GM10266 (cell line): ENCODE measurements around the gene DNAJC15.
"Not testable (repeated sequence)": the region's sequence is repeated elsewhere in the genome, so short reads cannot be mapped to it uniquely, and the experiment has no call there.

Experiments
- DNase-seq: peaks from one replicate; pipeline ENCODE4 v3.0.0; 2012; ENCODE audit errors: extremely low spot score
- TF ChIP-seq, protein P1 (sequence below): IDR thresholded peaks from 2 replicates; pipeline ENCODE4 v1.5.1; 2012; ENCODE audit warnings: mild to moderate bottlenecking, low read depth; ENCODE audit not compliant: control insufficient read depth, insufficient read depth; ENCODE audit errors: missing control alignments

Gene DNAJC15

GRCh38 chr13:43046259-43046658 lies 22.9 kb downstream of the DNAJC15 start:
- TF ChIP-seq, protein P1, sequence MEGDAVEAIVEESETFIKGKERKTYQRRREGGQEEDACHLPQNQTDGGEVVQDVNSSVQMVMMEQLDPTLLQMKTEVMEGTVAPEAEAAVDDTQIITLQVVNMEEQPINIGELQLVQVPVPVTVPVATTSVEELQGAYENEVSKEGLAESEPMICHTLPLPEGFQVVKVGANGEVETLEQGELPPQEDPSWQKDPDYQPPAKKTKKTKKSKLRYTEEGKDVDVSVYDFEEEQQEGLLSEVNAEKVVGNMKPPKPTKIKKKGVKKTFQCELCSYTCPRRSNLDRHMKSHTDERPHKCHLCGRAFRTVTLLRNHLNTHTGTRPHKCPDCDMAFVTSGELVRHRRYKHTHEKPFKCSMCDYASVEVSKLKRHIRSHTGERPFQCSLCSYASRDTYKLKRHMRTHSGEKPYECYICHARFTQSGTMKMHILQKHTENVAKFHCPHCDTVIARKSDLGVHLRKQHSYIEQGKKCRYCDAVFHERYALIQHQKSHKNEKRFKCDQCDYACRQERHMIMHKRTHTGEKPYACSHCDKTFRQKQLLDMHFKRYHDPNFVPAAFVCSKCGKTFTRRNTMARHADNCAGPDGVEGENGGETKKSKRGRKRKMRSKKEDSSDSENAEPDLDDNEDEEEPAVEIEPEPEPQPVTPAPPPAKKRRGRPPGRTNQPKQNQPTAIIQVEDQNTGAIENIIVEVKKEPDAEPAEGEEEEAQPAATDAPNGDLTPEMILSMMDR = no peak
- no peak for DNase-seq

DNA sequence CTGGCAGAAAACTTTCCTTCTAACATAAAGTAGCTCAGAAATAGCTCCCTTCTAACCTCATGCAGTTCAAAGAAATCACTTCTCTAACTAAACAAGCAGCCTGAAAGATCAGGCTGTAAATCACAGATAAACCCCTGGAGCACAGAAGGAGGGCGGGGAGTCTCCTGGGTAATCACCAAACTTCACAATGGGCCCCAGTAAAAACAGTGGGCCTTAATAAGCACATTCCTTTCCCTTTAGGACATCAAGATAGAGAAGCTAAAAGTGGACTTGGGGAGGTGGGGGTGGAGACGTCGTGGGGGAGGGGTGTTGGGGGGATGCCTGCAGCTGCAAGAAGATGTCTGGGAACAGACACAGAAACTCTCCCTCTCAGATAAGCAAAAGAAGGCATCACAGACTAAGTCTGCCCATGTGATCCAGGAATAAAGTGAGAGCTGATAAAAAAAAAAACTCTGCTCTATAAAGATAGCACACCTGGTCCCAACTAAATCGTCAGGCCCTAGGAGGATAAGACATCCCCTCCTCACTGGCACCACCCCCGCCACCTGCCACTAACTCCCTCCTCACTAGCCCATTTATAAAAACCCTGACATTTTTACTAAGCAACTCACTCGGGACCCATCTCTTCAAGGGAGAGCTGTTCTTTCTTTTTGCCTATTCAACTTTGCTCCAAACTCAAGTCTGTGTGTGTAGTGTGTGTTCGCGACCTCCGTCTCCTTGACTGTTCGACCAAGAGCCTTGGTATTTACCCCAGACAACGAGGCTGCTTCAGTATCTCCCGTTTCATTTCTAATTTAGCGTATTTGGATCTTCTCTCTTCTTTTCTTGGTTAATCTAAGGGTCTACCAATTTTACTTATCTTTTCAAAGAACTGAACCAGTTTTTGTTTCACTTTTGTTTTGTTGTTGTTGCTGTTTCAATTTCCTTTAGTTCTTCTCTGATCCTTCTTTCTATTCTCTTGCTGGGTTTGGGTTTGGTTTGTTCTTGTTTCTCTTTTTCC lies 31.7 kb downstream of the DNAJC15 start:
- DNase-seq = no peak
- TF ChIP-seq, protein P1 = no peak

DNA sequence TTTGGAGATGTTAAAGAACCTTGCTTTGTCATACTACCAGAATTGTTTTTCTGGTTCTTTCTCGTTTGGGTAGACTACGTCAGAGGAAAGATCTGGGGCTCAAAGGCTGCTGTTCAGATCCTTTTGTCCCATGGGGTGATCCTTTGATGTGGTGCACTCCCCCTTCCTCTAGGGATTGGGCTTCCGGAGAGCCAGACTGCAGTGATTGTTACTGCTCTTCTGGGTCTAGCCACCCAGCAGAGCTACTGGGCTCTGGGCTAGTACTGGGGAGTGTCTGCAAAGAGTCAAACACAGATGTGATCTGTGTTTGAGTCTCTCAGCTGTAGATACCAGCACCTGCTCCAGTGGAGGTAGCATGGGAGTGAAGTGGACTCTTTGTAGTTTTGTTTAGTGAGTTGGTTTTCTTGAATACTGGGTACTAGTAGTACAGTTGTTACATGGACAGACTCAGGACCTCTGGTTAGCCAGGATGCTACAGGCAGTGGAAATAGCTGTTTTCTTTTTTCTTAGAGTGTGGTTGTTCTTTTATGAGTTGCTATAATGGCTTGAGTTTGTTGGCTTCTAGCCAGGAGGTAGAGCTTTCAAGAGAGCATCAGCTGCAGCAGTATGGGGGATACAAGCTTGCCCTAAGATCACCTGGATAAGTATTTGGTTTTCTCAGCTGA lies 34.4 kb downstream of the DNAJC15 start:
- DNase-seq = no peak

GRCh38 chr13:43058318-43058674 lies 34.9 kb downstream of the DNAJC15 start:
- TF ChIP-seq, protein P1 = no peak

More for the DNA sequence above, 34.4 kb downstream of the DNAJC15 start:
- TF ChIP-seq, protein P1 = no peak

GRCh38 chr13:43058831-43059230 lies 35.4 kb downstream of the DNAJC15 start:
- TF ChIP-seq, protein P1 = no peak

More at GRCh38 chr13:43058318-43058674, 34.9 kb downstream of the DNAJC15 start:
- DNase-seq = no peak

GRCh38 chr13:43059779-43060178 lies 36.4 kb downstream of the DNAJC15 start:
- not testable (repeated sequence) for DNase-seq

More at GRCh38 chr13:43058831-43059230, 35.4 kb downstream of the DNAJC15 start:
- DNase-seq = no peak

DNA sequence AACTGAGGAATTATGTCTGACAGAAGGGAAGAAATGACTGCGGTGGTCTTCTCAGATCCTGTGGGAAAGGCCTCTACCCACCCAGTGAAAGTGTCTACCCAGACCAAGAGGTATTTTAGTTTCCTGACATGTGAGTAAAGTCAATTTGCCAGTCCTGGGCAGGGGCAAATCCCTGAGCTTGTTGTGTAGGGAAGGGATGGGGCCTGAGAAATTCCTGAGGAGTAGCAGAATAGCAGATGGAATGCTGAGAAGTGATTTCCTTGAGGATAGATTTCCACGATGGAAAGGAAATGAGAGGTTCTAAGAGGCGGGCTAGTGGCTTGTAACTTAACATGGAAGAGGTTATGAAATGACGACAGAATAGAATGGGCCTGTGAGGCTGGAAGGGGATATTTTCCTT lies 37.4 kb downstream of the DNAJC15 start:
- DNase-seq = not testable (repeated sequence)
